Activated CD8-positive, alpha-beta memory T cell treated with anti-CD3 and anti-CD28 coated beads, Interleukin-2, amount 50 U/mL, for 24 hours (primary cell): ENCODE results near the gene LHX4.

Experiments
- DNase-seq: peaks from one replicate; pipeline ENCODE4 v3.0.0-alpha.2; 2020; ENCODE audit errors: extremely low read depth

The LHX4 gene

GRCh38 chr1:180271272-180272255 is 41.5 kb downstream of the LHX4 start:
- DNase-seq = no peak

- no peak for DNase-seq
Measured at GRCh38 chr1:180272395-180272794, 42.3 kb downstream of the LHX4 start.

GRCh38 chr1:180273066-180273465 is 43.0 kb downstream of the LHX4 start:
- DNase-seq = no peak

- no peak for DNase-seq
Measured at GRCh38 chr1:180274221-180274620, 44.2 kb downstream of the LHX4 start.

GRCh38 chr1:180275726-180276125 is 45.7 kb downstream of the LHX4 start:
- no peak for DNase-seq

GRCh38 chr1:180277476-180278193 is 47.6 kb downstream of the LHX4 start:
- no peak for DNase-seq

- DNase-seq = no peak
Measured at GRCh38 chr1:180278194-180278515, 48.1 kb downstream of the LHX4 start.

GRCh38 chr1:180278596-180279395 is 48.7 kb downstream of the LHX4 start:
- DNase-seq = no peak

- no peak for DNase-seq
Measured at GRCh38 chr1:180279651-180280050, 49.6 kb downstream of the LHX4 start.

GRCh38 chr1:180280617-180281016 is 50.6 kb downstream of the LHX4 start:
- no peak for DNase-seq

GRCh38 chr1:180281490-180281889 is 51.4 kb downstream of the LHX4 start:
- no peak for DNase-seq

- DNase-seq = no peak
Measured at GRCh38 chr1:180282401-180283044, 52.5 kb downstream of the LHX4 start.

- no peak for DNase-seq
Measured at GRCh38 chr1:180283098-180283497, 53.0 kb downstream of the LHX4 start.

- DNase-seq = no peak
Measured at GRCh38 chr1:180286417-180286816, 56.4 kb downstream of the LHX4 start.

GRCh38 chr1:180287988-180288705 is 58.1 kb downstream of the LHX4 start:
- no peak for DNase-seq

GRCh38 chr1:180288940-180289339 is 58.9 kb downstream of the LHX4 start:
- no peak for DNase-seq

GRCh38 chr1:180290265-180291001 is 60.4 kb downstream of the LHX4 start:
- DNase-seq = no peak

- DNase-seq = no peak
Measured at GRCh38 chr1:180291004-180291403, 60.9 kb downstream of the LHX4 start.

GRCh38 chr1:180294711-180295110 is 64.6 kb downstream of the LHX4 start:
- DNase-seq = no peak

- DNase-seq = no peak
Measured at GRCh38 chr1:180295999-180296398, 65.9 kb downstream of the LHX4 start.
